ENCODE measurements around the gene IFT25. TPM values are rescaled to one million over a fixed set of nuclear protein-coding genes. Genes with fewer than 3 reads are reported as not detected.

IFT25 gene
- total RNA-seq, 3 donors from 2014 or later (not counting 1 experiment from before 2014, with no cell fraction given): 41.5 to 54.6 (median 41.6) TPM

DNA sequence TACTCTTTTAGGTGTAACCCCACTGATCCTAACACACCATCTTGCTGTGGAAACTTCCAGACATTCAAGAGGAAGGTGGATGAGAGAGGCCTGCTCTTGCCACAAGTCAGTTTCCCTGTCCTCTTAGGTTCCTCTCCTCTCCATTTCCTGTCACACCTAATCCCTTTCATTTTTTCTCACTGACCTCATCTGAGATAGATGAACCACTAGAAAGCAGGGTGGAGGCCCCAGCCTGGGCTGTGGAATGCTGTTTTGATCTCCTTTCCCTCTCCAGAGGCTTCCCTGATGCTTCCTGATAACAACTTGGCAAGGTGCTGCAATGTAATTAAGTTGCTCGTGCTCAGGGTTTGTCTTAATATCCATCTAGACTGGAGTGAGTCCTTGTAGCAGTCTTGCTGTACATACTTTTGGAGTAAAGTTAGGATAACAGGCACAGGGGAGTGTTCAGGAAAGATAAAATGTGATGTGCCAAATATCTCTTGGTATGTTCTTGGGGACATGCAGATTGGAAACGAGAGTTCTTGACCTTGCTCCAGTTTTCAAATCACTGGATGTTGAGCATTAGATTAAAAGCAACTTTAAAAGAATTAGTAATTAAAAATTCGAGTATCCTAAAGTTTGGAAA is 11.8 kb upstream of the IFT25 start:
- 90% methylated on average over 3 of the region's 3 CpGs for WGBS (ENCODE audit: insufficient coverage)
- Mint-ChIP-seq H3K4me1 (peaks cover 0 to 10% of the 10 kb centered on the region in 2 donors), H3K27me3 (ENCODE audit: low read depth in 2 of 2) (no peaks in the 10 kb centered on the region), H3K36me3 (peaks cover 6% of the 10 kb centered on the region), H3K27ac (peak overlapping the region in 1 of 2 donors; percentile 58), H3K9me3 (no peaks in the 10 kb centered on the region), H3K4me3 (no peak overlapping the region)
- DNase-seq (no peak), ATAC-seq (no peak)
- TF ChIP-seq, protein P1, sequence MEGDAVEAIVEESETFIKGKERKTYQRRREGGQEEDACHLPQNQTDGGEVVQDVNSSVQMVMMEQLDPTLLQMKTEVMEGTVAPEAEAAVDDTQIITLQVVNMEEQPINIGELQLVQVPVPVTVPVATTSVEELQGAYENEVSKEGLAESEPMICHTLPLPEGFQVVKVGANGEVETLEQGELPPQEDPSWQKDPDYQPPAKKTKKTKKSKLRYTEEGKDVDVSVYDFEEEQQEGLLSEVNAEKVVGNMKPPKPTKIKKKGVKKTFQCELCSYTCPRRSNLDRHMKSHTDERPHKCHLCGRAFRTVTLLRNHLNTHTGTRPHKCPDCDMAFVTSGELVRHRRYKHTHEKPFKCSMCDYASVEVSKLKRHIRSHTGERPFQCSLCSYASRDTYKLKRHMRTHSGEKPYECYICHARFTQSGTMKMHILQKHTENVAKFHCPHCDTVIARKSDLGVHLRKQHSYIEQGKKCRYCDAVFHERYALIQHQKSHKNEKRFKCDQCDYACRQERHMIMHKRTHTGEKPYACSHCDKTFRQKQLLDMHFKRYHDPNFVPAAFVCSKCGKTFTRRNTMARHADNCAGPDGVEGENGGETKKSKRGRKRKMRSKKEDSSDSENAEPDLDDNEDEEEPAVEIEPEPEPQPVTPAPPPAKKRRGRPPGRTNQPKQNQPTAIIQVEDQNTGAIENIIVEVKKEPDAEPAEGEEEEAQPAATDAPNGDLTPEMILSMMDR (IDR thresholded peaks at IDR 0.05): no peak
- H3K27ac ChIP-seq (ENCODE audit: low read length): no peak overlapping the region
- intact Hi-C loops (cut with micrococcal nuclease): no loop called here
- no peak overlapping the region for H3K4me3 ChIP-seq (ENCODE audit: low read length)
- no peaks in the 10 kb centered on the region for H3K27me3 ChIP-seq (ENCODE audit: control insufficient read depth, insufficient read depth, low read length)
- no peaks in the 10 kb centered on the region for H3K4me1 ChIP-seq (ENCODE audit: control insufficient read depth, insufficient read depth, low read length)
- peaks cover 27% of the 10 kb centered on the region for H3K36me3 ChIP-seq (ENCODE audit: control insufficient read depth, insufficient read depth, low read length)
- no peaks in the 10 kb centered on the region for H3K9me3 ChIP-seq (ENCODE audit: control insufficient read depth, insufficient read depth, low read length)

DNA sequence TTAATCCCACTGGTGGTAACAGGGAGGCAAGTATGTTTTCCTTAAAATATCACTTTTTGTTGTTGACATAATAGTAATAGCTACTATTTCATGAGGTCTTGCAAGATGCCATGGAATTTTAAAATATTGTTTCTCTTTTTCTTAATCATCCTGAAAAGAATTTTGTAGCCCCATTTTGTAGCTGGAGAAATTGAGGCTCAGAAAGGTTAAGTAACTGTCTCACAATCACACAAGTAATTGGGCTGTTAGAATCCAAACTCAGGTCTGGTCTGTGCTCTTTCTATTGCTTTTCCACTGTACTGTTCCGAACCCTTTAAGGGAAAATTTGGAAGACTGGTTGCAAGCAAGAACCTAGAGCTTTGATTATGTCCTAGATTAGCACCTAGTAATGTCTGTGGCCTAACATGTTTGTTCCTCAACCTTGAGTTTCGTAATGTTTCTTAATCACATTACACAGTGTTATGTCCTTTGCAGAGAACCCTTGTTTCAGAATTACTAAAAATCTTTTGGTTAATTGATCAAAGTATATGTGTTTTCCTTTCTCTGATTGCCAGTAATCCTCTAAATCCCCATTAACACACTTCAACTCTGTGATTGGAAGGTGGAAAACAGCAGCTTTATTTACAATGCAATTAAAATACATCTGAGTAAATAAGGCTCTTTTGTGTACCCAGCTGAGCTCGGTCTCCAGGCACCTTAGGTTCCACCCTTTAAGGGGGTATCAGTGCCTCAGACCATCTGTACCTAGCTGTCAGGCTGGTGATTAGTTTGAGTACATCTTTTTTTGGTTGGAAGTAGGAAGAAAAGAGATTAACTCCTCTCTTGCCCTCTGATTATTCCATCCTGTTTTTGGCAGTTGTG is 11.0 kb upstream of the IFT25 start:
- TF ChIP-seq, protein P1 (IDR thresholded peaks at IDR 0.05): no peak
- H3K4me1 ChIP-seq (ENCODE audit: control insufficient read depth, insufficient read depth, low read length): no peaks in the 10 kb centered on the region
- DNase-seq (no peak), ATAC-seq (no peak)
- H3K36me3 ChIP-seq (ENCODE audit: control insufficient read depth, insufficient read depth, low read length): peaks cover 19% of the 10 kb centered on the region
- H3K9me3 ChIP-seq (ENCODE audit: control insufficient read depth, insufficient read depth, low read length): no peaks in the 10 kb centered on the region
- Mint-ChIP-seq H3K9me3 (no peaks in the 10 kb centered on the region), H3K4me3 (no peak overlapping the region), H3K27ac (peak overlapping the region in 1 of 2 donors; percentile 58), H3K36me3 (peaks cover 7% of the 10 kb centered on the region), H3K4me1 (peaks cover 0 to 10% of the 10 kb centered on the region in 2 donors), H3K27me3 (ENCODE audit: low read depth in 2 of 2) (no peaks in the 10 kb centered on the region)
- intact Hi-C loops (cut with micrococcal nuclease): no loop called here
- no peak overlapping the region for H3K27ac ChIP-seq (ENCODE audit: low read length)
- H3K27me3 ChIP-seq (ENCODE audit: control insufficient read depth, insufficient read depth, low read length): no peaks in the 10 kb centered on the region
- H3K4me3 ChIP-seq (ENCODE audit: low read length): no peak overlapping the region
- 90% methylated on average over 2 of the region's 3 CpGs for WGBS (ENCODE audit: insufficient coverage)

DNA sequence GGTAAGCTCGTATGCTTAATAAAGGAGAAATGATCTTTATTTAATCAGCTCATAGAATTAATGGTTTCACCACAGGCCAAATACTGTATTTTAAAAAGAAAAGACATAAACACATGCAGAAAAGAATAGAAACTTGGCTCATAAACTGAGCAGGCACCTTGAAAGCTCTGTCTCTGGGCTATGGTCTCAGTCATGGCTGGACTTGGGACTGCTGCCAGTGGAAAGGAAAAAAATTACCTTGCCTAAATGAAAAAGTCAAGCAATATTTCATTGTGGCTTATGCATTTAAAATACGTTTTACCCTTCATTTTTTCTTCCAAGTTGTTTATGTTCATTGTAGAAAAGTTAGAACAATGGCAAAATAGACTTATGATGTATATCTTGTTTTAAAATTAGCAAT is 8.6 kb upstream of the IFT25 start:
- no peak for ATAC-seq
- peaks cover 12% of the 10 kb centered on the region for H3K36me3 ChIP-seq (ENCODE audit: control insufficient read depth, insufficient read depth, low read length)
- 100% methylated on average over 1 of the region's 2 CpGs for WGBS (ENCODE audit: insufficient coverage)

More for the DNA sequence above, 8.6 kb upstream of the IFT25 start:
- no peaks in the 10 kb centered on the region for H3K27me3 ChIP-seq (ENCODE audit: control insufficient read depth, insufficient read depth, low read length)
- H3K4me3 Mint-ChIP-seq: no peak overlapping the region
- peaks cover 7 to 20% of the 10 kb centered on the region in 2 donors for H3K4me1 Mint-ChIP-seq
- no peaks in the 10 kb centered on the region for H3K27me3 Mint-ChIP-seq (ENCODE audit: low read depth in 2 of 2)
- no peak overlapping the region for H3K27ac Mint-ChIP-seq
- no peak overlapping the region for H3K27ac ChIP-seq (ENCODE audit: low read length)
- no peaks in the 10 kb centered on the region for H3K9me3 Mint-ChIP-seq
- intact Hi-C loops (cut with micrococcal nuclease): no loop called here
- H3K9me3 ChIP-seq (ENCODE audit: control insufficient read depth, insufficient read depth, low read length): no peaks in the 10 kb centered on the region
- H3K36me3 Mint-ChIP-seq: peaks cover 7% of the 10 kb centered on the region
- H3K4me1 ChIP-seq (ENCODE audit: control insufficient read depth, insufficient read depth, low read length): no peaks in the 10 kb centered on the region
- TF ChIP-seq, protein P1 (IDR thresholded peaks at IDR 0.05): no peak
- H3K4me3 ChIP-seq (ENCODE audit: low read length): no peak overlapping the region
- DNase-seq: no peak

All from natural killer cell (primary cell).